ENCODE results near the gene C1QTNF6.

The C1QTNF6 gene

DNA sequence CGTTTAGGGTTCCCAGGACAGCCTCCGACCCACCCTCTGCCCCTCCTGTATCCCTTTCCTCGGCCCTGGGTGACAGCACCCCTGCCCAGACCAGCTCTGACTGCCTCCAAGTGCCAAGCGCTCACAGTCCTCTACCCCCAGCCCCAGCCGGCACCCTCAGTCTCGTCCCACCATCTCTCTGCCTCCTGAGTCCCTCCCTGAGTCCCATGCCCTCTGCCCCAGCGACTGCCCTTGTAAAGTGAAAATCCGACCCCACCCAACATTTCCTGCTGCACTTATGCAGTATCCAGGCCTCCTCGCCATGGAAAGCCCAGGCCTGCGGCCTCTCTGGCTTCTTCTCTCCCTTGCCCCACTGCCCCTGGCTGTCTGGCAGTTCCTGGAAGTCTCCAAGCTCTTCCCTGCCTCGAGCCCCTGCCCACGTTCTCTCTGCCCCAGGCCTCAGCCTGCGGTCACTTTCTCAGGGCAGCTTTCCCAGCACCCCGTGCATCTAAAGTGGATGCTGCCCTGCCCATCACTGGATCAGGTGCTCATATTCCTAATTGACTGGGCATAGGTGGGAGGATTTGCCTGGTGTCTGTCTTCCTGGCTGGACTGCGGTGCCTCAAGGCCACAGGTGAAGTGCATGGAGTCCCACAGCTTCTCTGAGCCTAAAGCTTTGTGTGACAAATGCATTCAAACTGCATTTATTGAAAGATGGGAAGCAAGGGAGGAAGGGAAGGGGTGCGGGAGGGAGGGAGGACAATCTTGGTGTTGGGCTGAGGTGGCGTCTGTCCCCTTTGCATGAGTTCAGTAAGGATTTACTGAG, 20.7 kb downstream of the C1QTNF6 start:
- Histone ChIP-seq H3K36me3 (ENCODE audit: insufficient read depth, insufficient read length, low read length) (no peaks in the 10 kb centered on the region), H3K4me3 (ENCODE audit: insufficient read length, low read depth) (no peak overlapping the region), H3K9ac (ENCODE audit: insufficient read length, low read depth) (no peak overlapping the region), H3K9me3 (ENCODE audit: insufficient read depth, low read length) (no peaks in the 10 kb centered on the region), H3K4me1 (ENCODE audit: insufficient read depth, insufficient read length) (peaks cover 9% of the 10 kb centered on the region), H3K27me3 (ENCODE audit: insufficient read depth, insufficient read length) (no peaks in the 10 kb centered on the region)
- TF ChIP-seq SUZ12 (IDR thresholded peaks at IDR 0.05; ENCODE audit: extremely low read depth, insufficient read depth, insufficient read length) (no peak), YY1 (IDR thresholded peaks at IDR 0.05; ENCODE audit: insufficient read depth, insufficient read length) (no peak), ZNF274 (IDR thresholded peaks at IDR 0.05; ENCODE audit: low read depth, low read length) (no peak)
- DNase-seq (ENCODE audit: low read depth, low spot score): no peak

DNA sequence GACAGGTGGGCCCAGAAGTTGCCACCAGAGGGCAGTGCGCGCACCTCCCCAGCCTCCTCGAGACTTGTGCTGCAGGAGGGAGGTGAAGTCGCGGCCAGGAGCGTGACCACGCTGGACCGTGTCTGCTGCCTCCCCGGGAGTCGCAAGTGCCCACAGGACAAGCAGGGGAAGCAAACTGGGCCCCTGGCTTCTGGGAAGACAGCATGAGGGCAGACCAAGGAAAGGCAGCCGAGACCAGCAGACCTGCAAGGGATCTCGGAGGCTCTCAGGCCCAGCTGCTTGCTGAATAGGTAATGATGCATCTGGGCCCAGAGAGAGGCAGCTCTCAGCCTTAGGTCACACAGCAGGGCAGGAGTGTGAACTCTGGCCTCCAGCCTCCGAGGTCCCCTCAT, 21.4 kb downstream of the C1QTNF6 start:
- Histone ChIP-seq H3K4me1 (ENCODE audit: insufficient read depth, insufficient read length) (peaks cover 7% of the 10 kb centered on the region), H3K9me3 (ENCODE audit: insufficient read depth, low read length) (0 out of 2 replicates have a peak, but pooled peaks cover under 1% of the 10 kb centered on the region), H3K36me3 (ENCODE audit: insufficient read depth, insufficient read length, low read length) (no peaks in the 10 kb centered on the region), H3K27me3 (ENCODE audit: insufficient read depth, insufficient read length) (no peaks in the 10 kb centered on the region), H3K9ac (ENCODE audit: insufficient read length, low read depth) (no peak overlapping the region), H3K4me3 (ENCODE audit: insufficient read length, low read depth) (no peak overlapping the region)
- peak; percentile 52 for DNase-seq (ENCODE audit: low read depth, low spot score)
- TF ChIP-seq SUZ12 (IDR thresholded peaks at IDR 0.05; ENCODE audit: extremely low read depth, insufficient read depth, insufficient read length) (no peak), ZNF274 (IDR thresholded peaks at IDR 0.05; ENCODE audit: low read depth, low read length) (no peak), YY1 (IDR thresholded peaks at IDR 0.05; ENCODE audit: insufficient read depth, insufficient read length) (no peak)

DNA sequence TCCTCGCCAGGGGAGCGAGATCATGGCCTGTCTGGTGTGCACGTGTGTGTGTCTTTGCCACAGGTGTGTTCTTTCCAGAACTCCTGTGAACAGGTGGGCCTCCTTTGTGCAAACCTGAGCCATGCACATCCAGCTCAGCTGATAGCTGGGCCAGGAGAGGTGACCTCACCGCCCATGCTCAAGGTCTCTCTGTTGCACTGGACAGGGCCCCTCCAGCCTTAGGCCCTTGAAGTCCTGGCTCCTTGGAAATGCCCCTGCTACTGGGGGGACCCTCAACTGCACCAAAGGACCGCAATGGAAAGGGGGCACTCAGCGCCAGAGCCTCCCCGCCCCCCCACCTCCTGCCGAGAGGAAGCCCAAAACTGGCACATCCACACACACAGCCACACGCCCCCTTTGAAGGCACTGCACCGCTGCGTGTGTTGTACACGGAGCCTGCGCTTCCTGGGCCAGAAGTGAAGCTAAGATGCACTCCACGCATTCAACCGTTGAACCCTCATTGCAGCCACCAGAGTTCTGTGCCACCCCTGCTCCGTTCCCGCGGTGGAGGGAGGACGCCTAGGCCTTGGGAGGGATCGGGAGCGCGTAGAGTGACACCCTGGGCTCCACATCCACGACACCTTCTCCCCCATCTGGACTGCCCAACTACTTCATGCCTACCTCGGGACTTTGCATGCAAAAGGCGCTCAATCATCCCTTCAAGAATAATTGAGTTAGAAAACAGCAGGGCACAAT, 21.9 kb downstream of the C1QTNF6 start:
- H3K27me3 ChIP-seq (ENCODE audit: insufficient read depth, insufficient read length): no peaks in the 10 kb centered on the region
- H3K9me3 ChIP-seq (ENCODE audit: insufficient read depth, low read length): peaks cover 6% of the 10 kb centered on the region; the same call in 1 of the 2 replicates
- H3K36me3 ChIP-seq (ENCODE audit: insufficient read depth, insufficient read length, low read length): no peaks in the 10 kb centered on the region
- H3K9ac ChIP-seq (ENCODE audit: insufficient read length, low read depth): peak overlapping the region; percentile 32
- H3K4me3 ChIP-seq (ENCODE audit: insufficient read length, low read depth): no peak overlapping the region
- no peak for DNase-seq (ENCODE audit: low read depth, low spot score)
- TF ChIP-seq YY1 (IDR thresholded peaks at IDR 0.05; ENCODE audit: insufficient read depth, insufficient read length): no peak
- no peak for TF ChIP-seq ZNF274 (IDR thresholded peaks at IDR 0.05; ENCODE audit: low read depth, low read length)
- TF ChIP-seq SUZ12 (IDR thresholded peaks at IDR 0.05; ENCODE audit: extremely low read depth, insufficient read depth, insufficient read length): no peak
- peaks cover 7% of the 10 kb centered on the region for H3K4me1 ChIP-seq (ENCODE audit: insufficient read depth, insufficient read length)

DNA sequence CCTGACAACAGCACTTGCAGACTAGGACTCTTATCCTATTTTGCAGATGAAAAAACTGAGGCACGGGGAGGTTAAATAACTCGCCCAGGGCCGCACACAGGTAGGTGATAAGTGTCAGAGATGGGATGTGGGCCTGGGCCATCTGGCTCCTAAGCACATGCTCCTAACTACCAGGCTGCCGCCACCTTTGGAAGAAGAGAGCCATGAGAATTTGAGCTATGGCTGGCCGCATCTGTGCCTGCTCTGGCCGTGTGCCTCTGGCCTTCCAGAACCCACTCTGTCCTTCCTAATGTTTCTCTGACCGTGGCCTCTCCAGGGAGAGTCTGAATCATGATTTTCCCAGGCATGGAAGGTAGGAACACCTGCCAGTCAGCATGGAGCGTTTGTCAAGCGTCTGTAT, 23.0 kb downstream of the C1QTNF6 start:
- no peak for TF ChIP-seq YY1 (IDR thresholded peaks at IDR 0.05; ENCODE audit: insufficient read depth, insufficient read length)
- no peak for TF ChIP-seq ZNF274 (IDR thresholded peaks at IDR 0.05; ENCODE audit: low read depth, low read length)
- no peak for TF ChIP-seq SUZ12 (IDR thresholded peaks at IDR 0.05; ENCODE audit: extremely low read depth, insufficient read depth, insufficient read length)

DNA sequence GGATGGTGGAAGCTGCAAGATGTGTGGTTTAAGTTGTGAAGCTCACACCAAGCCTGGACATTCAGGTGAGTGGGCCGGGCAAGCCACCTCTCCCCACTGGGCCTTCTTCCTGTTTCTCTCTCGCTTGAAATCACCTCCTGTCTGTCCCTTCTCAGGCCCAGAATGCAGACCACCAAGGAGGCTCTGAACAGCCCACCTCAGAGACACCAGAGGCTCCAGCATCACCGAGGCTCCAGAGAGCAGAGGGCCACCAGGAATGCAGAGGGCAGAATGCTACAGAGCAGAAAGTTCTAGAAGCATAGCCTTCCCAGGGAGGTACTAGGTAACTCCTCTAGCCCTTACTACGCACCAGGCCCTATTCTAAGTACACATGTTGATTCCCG, 23.6 kb downstream of the C1QTNF6 start:
- peaks cover 7% of the 10 kb centered on the region; the same call in 1 of the 2 replicates for H3K9me3 ChIP-seq (ENCODE audit: insufficient read depth, low read length)
- H3K4me1 ChIP-seq (ENCODE audit: insufficient read depth, insufficient read length): peaks cover 7% of the 10 kb centered on the region
- TF ChIP-seq SUZ12 (IDR thresholded peaks at IDR 0.05; ENCODE audit: extremely low read depth, insufficient read depth, insufficient read length): no peak
- TF ChIP-seq ZNF274 (IDR thresholded peaks at IDR 0.05; ENCODE audit: low read depth, low read length): no peak
- TF ChIP-seq YY1 (IDR thresholded peaks at IDR 0.05; ENCODE audit: insufficient read depth, insufficient read length): no peak
- no peaks in the 10 kb centered on the region for H3K36me3 ChIP-seq (ENCODE audit: insufficient read depth, insufficient read length, low read length)
- H3K4me3 ChIP-seq (ENCODE audit: insufficient read length, low read depth): no peak overlapping the region
- H3K27me3 ChIP-seq (ENCODE audit: insufficient read depth, insufficient read length): no peaks in the 10 kb centered on the region
- no peak for DNase-seq (ENCODE audit: low read depth, low spot score)
- no peak overlapping the region for H3K9ac ChIP-seq (ENCODE audit: insufficient read length, low read depth)

More for the DNA sequence above, 23.0 kb downstream of the C1QTNF6 start:
- no peak overlapping the region for H3K4me3 ChIP-seq (ENCODE audit: insufficient read length, low read depth)
- DNase-seq (ENCODE audit: low read depth, low spot score): no peak
- H3K4me1 ChIP-seq (ENCODE audit: insufficient read depth, insufficient read length): peaks cover 7% of the 10 kb centered on the region
- H3K36me3 ChIP-seq (ENCODE audit: insufficient read depth, insufficient read length, low read length): no peaks in the 10 kb centered on the region
- H3K9me3 ChIP-seq (ENCODE audit: insufficient read depth, low read length): peaks cover 7% of the 10 kb centered on the region; the same call in 1 of the 2 replicates
- H3K27me3 ChIP-seq (ENCODE audit: insufficient read depth, insufficient read length): no peaks in the 10 kb centered on the region
- no peak overlapping the region for H3K9ac ChIP-seq (ENCODE audit: insufficient read length, low read depth)

DNA sequence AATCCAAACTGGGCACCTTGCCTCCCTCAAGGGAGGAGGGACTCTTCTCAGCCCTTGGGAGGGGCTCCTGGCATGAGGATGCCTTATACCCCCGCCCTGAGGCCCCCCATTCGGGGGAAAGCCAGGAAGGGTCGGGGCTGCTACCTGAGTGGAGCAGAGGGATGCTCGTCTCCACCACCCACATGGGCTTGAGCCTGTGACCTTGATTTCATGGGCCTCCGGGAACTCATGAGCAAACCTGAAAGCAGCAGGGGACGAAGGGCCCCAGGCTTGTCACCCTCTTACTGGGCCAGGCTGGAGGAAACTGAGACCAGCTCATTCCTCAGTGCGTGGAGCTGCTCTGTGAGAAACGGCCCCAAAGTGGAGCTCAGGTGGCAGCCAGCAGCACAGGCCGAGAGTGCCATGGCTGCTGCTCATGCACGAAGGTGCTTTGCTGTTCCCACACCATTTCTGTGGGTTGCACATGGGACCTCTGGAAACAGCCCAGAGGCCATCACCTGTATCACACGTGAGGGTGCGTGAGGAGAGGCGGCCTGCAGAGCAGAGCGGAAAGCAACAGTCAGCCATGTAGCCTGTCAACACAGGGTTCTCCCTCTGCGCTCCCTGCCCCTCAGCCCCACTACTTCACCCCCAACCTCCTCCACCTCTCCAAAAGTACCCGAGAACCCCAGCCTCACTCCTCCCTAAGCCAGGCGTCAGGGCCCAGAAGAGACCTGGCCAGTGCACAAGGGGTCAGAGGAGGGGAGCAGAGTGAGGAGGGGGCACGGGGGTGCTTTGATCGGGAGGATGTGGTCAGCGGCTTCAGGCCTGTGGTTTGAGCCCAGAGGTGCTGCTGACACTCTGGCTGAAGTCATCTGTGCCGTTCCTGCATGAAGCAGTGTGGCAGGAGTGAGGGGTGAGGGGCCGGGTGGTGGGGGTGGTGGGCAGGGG, 24.2 kb downstream of the C1QTNF6 start:
- Histone ChIP-seq H3K27me3 (ENCODE audit: insufficient read depth, insufficient read length) (no peaks in the 10 kb centered on the region), H3K9me3 (ENCODE audit: insufficient read depth, low read length) (peaks cover 7% of the 10 kb centered on the region; the same call in 1 of the 2 replicates), H3K4me3 (ENCODE audit: insufficient read length, low read depth) (no peak overlapping the region), H3K9ac (ENCODE audit: insufficient read length, low read depth) (no peak overlapping the region), H3K36me3 (ENCODE audit: insufficient read depth, insufficient read length, low read length) (no peaks in the 10 kb centered on the region), H3K4me1 (ENCODE audit: insufficient read depth, insufficient read length) (peaks cover 7% of the 10 kb centered on the region)
- TF ChIP-seq ZNF274 (IDR thresholded peaks at IDR 0.05; ENCODE audit: low read depth, low read length): no peak
- no peak for TF ChIP-seq SUZ12 (IDR thresholded peaks at IDR 0.05; ENCODE audit: extremely low read depth, insufficient read depth, insufficient read length)
- TF ChIP-seq YY1 (IDR thresholded peaks at IDR 0.05; ENCODE audit: insufficient read depth, insufficient read length): no peak
- no peak for DNase-seq (ENCODE audit: low read depth, low spot score)
